GM21786 (cell line): ENCODE results near the gene NR1I2.

ENCODE experiments used
- ATAC-seq: cut with Tn5 transposase; IDR thresholded peaks from one replicate; pipeline ENCODE4 v1.9.1; 2021; ENCODE audit not compliant: unreplicated experiment

The NR1I2 gene

GRCh38 chr3:119781330-119782198 is at the start of gene NR1I2:
Gene NR1I2, plus strand, starts transcription at chr3:119782101.
- no peak for ATAC-seq

- no peak for ATAC-seq
These were observed 48.1 kb upstream of the NR1I2 start for GRCh38 chr3:119733812-119734211.

GRCh38 chr3:119738741-119739140 is 43.2 kb upstream of the NR1I2 start:
- no peak for ATAC-seq

- no peak for ATAC-seq
These were observed 40.0 kb upstream of the NR1I2 start for GRCh38 chr3:119741657-119742590.

- ATAC-seq: no peak
These were observed 38.0 kb upstream of the NR1I2 start for GRCh38 chr3:119743921-119744320.

GRCh38 chr3:119745942-119746341 is 36.0 kb upstream of the NR1I2 start:
- ATAC-seq: peak; percentile 40

- ATAC-seq: no peak
These were observed 35.5 kb upstream of the NR1I2 start for GRCh38 chr3:119746423-119746822.

GRCh38 chr3:119747357-119747756 is 34.5 kb upstream of the NR1I2 start:
- ATAC-seq: no peak

GRCh38 chr3:119748991-119749390 is 32.9 kb upstream of the NR1I2 start:
- ATAC-seq: no peak

- ATAC-seq: no peak
These were observed 30.5 kb upstream of the NR1I2 start for GRCh38 chr3:119751423-119751822.

GRCh38 chr3:119759962-119760361 is 21.9 kb upstream of the NR1I2 start:
- ATAC-seq: peak; percentile 93

- ATAC-seq: no peak
These were observed 19.0 kb upstream of the NR1I2 start for GRCh38 chr3:119762876-119763275.

GRCh38 chr3:119763466-119763865 is 18.4 kb upstream of the NR1I2 start:
- ATAC-seq: no peak

- ATAC-seq: no peak
These were observed 16.7 kb upstream of the NR1I2 start for GRCh38 chr3:119765239-119765638.

- no peak for ATAC-seq
These were observed 13.8 kb upstream of the NR1I2 start for GRCh38 chr3:119767936-119768601.

GRCh38 chr3:119768668-119769393 is 13.1 kb upstream of the NR1I2 start:
- ATAC-seq: no peak

GRCh38 chr3:119769394-119770149 is 12.3 kb upstream of the NR1I2 start:
- ATAC-seq: no peak

GRCh38 chr3:119774444-119774843 is 7.5 kb upstream of the NR1I2 start:
- peak; percentile 92 for ATAC-seq

- no peak for ATAC-seq
These were observed 5.6 kb upstream of the NR1I2 start for GRCh38 chr3:119776304-119776703.

- ATAC-seq: no peak
These were observed 3.7 kb upstream of the NR1I2 start for GRCh38 chr3:119778176-119778575.
